ENCODE measurements around the gene OLA1.
A peak's percentile ranks its signal among the peaks of the same experiment; 100 is the strongest.

The OLA1 gene

DNA sequence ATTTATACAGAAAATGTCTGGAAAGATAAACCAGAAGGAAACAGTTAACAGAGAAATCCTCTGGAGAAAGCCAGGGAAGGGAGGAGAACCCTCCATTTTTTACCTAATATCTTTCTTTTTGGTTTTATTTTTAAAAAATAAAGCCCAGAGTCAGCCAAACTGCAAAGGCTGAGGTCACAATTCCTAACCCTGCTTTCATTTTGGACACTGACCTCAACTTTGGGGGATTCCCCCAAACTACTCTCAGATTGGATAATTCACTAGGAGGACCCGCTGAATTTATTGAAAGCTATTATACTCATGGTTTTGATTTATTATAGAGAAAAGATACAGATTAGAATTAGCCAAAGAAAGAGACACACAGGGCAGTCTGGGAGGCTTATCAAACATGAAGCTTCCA lies 189.9 kb downstream of the OLA1 start:
- no peak for DNase-seq

DNA sequence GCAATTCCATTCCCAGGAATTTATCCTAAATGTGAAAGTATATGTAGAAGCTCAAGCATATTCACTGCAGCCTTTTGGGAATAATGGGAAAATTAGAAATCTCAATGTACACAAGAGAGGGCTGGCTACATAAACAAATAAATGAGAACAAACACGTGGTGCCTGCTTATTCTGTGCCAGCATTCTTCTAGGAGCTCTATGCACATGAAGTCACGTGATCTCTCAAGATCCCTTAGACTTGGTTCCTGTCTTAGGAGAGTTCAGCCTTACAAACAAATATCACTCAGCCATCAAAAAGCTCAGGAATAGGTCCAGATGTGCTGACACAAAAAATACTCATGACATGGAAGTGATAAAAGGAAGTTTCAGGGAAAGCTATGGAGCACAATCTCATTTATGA lies 190.3 kb downstream of the OLA1 start:
- DNase-seq: no peak

DNA sequence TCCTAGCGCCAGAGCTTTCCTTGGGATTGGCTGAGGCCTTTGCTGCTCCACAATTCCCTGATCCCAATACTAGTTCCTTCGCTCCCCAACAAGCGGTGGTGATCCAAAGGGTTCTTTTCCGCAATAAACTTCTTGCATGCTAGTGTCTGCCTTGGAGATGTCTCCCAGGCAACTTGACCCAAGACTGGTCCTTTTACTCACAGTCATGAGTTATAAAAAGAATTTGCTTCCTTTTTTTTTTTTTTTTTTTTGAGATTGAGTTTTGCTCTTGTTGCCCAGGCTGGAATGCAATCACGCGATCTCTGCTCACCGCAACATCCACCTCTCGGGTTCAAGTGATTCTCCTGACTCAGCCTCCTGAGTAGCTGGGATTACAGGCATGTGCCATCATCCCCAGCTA lies 193.4 kb downstream of the OLA1 start:
- DNase-seq: peak; percentile 22

GRCh38 chr2:174053355-174054151 lies 194.8 kb downstream of the OLA1 start:
- DNase-seq: no peak

DNA sequence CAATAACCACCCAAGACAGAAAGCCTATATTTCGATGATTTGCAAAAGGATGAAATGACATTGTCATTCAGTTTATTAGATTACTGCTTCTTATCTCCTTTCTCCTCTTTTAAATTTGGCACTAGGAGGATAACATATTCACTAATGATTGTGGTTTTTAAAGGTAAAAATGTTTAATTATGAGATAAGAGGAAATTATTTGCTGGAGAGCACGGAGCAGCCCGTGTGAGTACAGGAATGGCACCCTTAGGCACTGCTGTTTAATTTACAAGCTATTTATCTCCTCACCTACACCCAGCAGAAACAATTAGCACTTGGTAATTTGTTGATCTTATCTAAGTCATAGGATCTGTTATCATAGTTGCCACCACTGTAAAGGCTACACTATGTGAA lies 195.8 kb downstream of the OLA1 start:
- no peak for DNase-seq

DNA sequence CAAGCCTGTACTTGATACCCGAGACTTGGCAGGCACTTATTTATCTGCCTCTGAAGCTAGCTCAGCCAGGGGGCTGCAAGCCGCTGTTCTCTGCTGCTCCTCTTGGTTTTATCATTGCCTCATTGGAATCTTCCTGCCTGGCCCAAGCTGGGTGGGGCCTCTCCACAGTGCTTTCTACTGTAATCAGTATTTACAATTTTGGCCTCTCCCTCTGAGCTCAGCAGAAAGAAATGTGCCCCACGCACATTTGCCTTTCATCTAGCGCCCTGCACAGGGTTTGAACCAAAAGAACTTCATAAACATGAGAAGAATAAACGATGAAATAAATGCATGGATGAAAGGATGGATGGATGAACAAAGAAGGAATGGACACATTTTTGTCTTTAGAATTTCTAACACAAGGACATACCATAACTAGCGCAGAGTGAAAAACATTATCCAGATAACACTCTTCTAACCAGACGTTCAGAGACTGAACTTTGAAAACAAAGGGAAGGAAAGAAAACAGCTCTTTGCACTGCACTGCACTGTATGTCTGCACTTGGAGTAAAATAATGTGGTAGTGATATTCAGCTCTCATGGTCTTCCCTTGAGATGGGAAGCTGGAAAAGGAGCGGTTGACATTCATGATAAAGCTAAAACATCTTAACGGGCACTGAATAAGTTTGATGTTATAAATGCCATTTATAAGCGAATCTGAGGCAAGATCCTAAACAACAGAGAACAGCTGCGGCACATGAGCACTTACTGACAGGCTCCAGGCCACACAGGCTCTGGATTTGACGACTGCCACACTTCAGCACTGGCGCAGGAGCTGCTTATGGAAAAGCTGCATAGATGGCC lies 196.4 kb downstream of the OLA1 start:
- DNase-seq: no peak

DNA sequence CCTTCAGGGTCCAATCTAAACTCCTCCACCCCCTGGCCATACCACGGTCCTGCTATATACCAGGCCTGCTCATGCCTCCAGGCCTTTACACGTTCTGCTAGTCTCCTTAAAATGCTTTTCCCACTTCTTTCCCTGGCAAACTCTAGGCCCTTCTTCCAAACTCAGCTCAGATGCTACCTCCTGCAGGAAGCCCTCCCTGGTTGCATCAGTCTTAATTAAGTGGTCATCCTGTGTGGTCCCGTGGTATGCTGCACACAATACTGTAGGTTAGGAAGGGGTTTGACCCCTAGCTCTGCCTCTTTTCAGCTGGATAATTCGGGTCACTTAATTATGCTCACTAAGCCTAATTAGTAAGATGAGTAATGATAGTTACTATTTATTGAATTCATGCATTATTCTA lies 197.3 kb downstream of the OLA1 start:
- DNase-seq: no peak

- no peak for DNase-seq
These were observed 198.4 kb downstream of the OLA1 start for GRCh38 chr2:174049895-174050294.

DNA sequence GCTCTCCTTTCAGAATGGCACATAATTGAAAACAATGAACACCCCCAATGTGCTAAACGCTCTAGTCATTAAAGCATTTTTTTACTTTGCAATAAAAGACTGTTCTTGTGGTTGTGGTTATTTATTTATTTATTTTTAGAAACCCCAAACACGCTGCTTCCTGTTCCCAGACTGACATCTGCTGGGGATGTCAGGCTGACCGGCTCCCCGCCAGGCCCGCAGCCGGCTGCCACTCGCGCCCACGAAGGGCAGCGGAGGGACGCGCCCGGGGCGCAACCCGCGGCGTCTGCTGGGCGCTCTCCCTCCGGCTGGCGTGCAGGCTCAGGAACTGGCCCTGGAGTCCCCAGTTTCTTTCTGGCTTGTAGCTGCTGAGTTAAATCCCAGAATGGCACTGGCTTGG lies 200.1 kb downstream of the OLA1 start:
- DNase-seq: peak; percentile 6

DNA sequence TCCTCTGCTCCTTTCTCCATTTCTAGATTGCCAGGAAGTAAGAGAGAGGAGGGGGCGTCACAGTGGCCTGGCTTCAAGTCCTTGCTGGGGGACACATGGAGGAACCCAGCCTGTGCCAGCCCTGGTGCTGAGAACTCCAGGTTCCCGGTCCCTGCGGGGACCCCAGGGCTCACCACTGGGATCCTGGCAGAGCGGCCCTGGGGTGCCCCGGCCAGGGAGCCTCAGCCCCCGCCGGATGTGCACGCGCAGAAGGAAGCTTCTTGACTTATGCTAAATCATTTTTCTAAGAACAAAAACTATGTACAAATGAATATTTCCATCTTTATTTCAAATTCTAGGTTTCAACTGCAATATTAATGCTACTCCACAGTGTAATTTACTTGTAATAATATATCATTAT lies 200.6 kb downstream of the OLA1 start:
- DNase-seq: no peak

DNA sequence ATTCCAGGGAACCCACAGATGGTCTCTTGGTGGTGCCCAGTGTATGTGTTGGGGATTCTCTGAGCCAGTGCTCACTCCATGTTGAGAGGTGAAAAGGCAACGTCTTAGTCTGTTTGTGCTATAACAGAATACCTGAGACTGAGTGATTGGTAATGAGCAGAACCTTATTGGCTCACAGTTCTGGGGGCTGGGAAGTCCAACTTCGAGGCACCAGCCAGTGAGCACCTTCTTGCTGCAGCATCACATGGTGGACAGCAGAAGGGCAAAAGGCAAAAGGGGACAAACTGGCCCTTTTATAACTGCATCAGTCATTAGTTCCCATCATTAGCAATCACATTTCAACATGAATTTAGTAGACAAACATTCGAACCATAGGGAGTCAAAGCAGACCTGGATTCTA lies 202.2 kb downstream of the OLA1 start:
- DNase-seq: no peak

GRCh38 chr2:174044556-174044955 lies 203.8 kb downstream of the OLA1 start:
- DNase-seq: no peak

DNA sequence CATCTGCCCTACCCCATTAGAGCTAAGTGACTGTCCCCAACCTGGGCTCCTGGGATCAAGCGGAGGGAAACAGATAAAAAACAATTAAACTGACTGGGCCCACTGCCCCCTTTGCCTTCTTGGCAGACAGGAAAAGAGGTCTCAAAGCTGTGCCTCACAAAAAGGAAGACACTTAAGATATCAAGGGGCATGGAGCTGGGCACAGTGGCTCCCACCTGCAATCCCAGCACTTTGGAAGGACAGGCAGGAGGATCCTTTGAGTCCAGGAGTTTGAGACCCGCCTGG lies 208.0 kb downstream of the OLA1 start:
- no peak for DNase-seq

- peak; percentile 98 for DNase-seq
These were observed 208.5 kb downstream of the OLA1 start for GRCh38 chr2:174039551-174040416.

GRCh38 chr2:174038462-174038861 lies 209.9 kb downstream of the OLA1 start:
- DNase-seq: peak; percentile 76

GRCh38 chr2:174036825-174037224 lies 211.5 kb downstream of the OLA1 start:
- no peak for DNase-seq

GRCh38 chr2:174035981-174036742 lies 212.2 kb downstream of the OLA1 start:
- DNase-seq: peak; percentile 89

DNA sequence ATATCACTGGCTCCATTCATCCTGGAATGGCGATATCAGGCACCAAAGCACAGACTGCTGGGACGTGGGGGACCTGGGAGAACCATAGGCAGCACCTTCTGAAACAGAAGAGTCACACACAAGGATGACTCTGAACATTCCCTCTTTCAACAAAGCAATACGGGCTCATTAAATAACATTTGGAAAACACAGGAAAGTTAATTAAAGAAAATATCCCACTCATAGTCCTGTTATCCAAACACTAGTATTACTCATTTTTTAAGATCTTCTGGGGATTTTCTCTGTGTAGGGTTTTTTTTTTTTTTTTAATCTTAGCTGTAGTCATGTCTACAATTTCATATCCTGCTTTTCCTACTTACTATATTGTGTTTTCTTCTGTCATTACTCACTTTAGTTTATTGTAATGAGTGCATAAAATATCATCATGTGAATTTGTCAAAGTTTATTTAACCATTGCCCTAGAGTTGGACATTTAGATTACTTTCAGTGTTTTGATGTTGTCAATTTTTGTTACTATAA lies 213.2 kb downstream of the OLA1 start:
- DNase-seq: no peak

DNA sequence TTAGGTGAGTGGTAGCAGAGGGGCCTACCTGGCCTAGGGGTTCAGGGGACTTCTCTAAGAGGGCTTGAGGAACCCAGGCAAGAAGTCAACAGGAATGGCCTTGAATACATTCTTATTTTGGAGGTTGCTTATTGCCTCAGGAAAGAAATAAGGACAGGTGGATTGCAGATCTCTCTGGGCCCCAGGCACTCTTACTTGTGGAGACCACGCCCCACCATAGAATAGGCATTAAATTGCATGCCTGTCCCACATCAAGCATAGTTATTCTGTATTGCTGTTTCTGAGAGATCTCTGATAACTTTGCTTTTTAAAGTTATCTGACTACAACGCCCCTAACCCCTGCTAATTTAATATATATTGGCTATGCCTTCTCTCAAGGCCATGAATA lies 215.2 kb downstream of the OLA1 start:
- DNase-seq: no peak

GRCh38 chr2:174031226-174031625 lies 217.1 kb downstream of the OLA1 start:
- DNase-seq: no peak

DNA sequence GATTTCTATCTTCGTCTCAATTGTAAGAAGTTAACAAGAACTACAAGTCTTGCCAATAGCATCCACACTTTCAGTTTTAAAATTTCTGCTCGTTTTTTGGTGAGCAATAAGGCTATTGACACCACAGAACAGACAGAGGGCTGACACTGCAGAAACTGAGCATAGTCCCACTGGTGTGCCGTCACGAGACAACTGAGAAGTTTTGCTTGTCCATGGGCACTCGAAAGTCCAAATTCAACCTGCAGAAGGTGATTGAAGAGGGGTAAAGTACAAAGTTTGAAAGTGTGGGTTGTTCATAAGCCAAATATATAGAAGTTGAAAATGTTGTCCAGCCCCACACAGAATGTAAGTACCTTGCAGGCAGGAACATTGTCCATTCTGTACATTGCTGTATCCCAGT lies 219.4 kb downstream of the OLA1 start:
- no peak for DNase-seq

GRCh38 chr2:174027956-174028355 lies 220.4 kb downstream of the OLA1 start:
- DNase-seq: no peak

Measured in MV-4-11 (cell line).